K562 (cell line): Measurements from ENCODE around the gene SRRM4. TPM values are rescaled to one million over a fixed set of nuclear protein-coding genes. Genes with fewer than 3 reads are reported as not detected.

Experiments used
- ATAC-seq: fragments of 200-7000 bp; cut with Tn5 transposase; 3 replicates; pipeline ENCODE4 v1.9.1; 2020; ENCODE audit warnings: moderate library complexity
- BruUV-seq: library from RNA; stranded (reverse); fragments of 400-500 nt; replicated peaks from 2 replicates; lab custom pipeline; 2021; lab: Mats Ljungman, UMichigan
- CTCF ChIA-PET: fragments of 300-600 bp; formaldehyde crosslinking; extraction: SDS; loops from one replicate; lab custom pipeline; 2021; ENCODE audit warnings: low intra/inter-chr PET ratio; lab: Yijun Ruan, JAX
- POLR2A ChIA-PET: fragments of 300-600, 350-650 bp; sonication (Branson Sonifier 250); formaldehyde crosslinking; extraction: SDS; loops from one replicate; lab custom pipeline; 2021; ENCODE audit warnings: antibody characterized with exemption, inconsistent platforms; lab: Yijun Ruan, JAX
- DNase-seq, 4 experiments: peaks; one replicate each; pipeline versions ENCODE4 v3.0.0 to v3.0.0-alpha.2; 2011 to 2018; ENCODE audit warnings: low spot score in 3 of 4, mixed read lengths in 3 of 4; ENCODE audit errors: extremely low read depth in 1 of 4
- FAIRE-seq: peaks from 2 replicates; lab custom pipeline; 2011; peaks lifted over from hg19 to GRCh38; lab: Jason Lieb, UNC
- H2AFZ ChIP-seq: 2 replicates; pipeline ENCODE4 v1.6.0; 2011; ENCODE audit warnings: low read depth, low read length, control low read depth, inconsistent platforms
- H3K27ac ChIP-seq: fragments of 200-600 bp; 3 replicates; pipeline ENCODE4 v1.8.0; 2011; ENCODE audit warnings: low read depth, mild to moderate bottlenecking, control low read depth, inconsistent platforms, low read length, moderate library complexity, mixed read lengths; ENCODE audit errors: extremely low read depth
- H3K27me3 ChIP-seq, 2 experiments: fragments of 300-600 bp in 1 of 2; 2 replicates in 1 of 2; 3 replicates in 1 of 2; pipeline versions ENCODE4 v1.6.0 to v1.8.0; 2011; ENCODE audit warnings: inconsistent platforms in 2 of 2, low read length in 2 of 2, mild to moderate bottlenecking in 1 of 2, mixed read lengths in 1 of 2, moderate library complexity in 1 of 2; ENCODE audit not compliant: control insufficient read depth in 2 of 2, insufficient read depth in 2 of 2
- H3K36me3 ChIP-seq: fragments of 300-600 bp; 3 replicates; pipeline ENCODE4 v1.8.0; 2011; ENCODE audit warnings: mild to moderate bottlenecking, low read length, inconsistent platforms; ENCODE audit not compliant: control insufficient read depth, insufficient read depth
- H3K4me1 ChIP-seq, 2 experiments: fragments of 200-600 bp in 1 of 2; replicated peaks in 1 of 2; 2 replicates in 1 of 2; 3 replicates in 1 of 2; pipeline versions ENCODE4 v1.5.1 to v1.8.0; 2011; ENCODE audit warnings: inconsistent platforms in 2 of 2, low read length in 2 of 2, mild to moderate bottlenecking in 1 of 2, mixed read lengths in 1 of 2, moderate library complexity in 1 of 2; ENCODE audit not compliant: control insufficient read depth in 2 of 2, insufficient read depth in 2 of 2
- H3K4me2 ChIP-seq: 2 replicates; pipeline ENCODE4 v1.6.1; 2011; ENCODE audit warnings: low read length, control low read depth, inconsistent platforms, mixed read lengths; ENCODE audit not compliant: insufficient read depth
- H3K4me3 ChIP-seq: fragments of 200-600 bp; sonication (generic), shearing (Covaris generic); 2 replicates; pipeline ENCODE4 v1.5.1; 2016; ENCODE audit warnings: control low read depth, inconsistent platforms
- H3K79me2 ChIP-seq: fragments of 200-600 bp; 3 replicates; pipeline ENCODE4 v1.8.0; 2011; ENCODE audit warnings: low read length, inconsistent platforms; ENCODE audit not compliant: control insufficient read depth, insufficient read depth
- H3K9ac ChIP-seq, 2 experiments: 2 replicates each; pipeline versions ENCODE4 v1.6.0 to v1.6.1; 2011; ENCODE audit warnings: low read depth in 2 of 2, low read length in 2 of 2, control low read depth in 1 of 2, inconsistent platforms in 1 of 2, mild to moderate bottlenecking in 1 of 2, mixed read lengths in 1 of 2; ENCODE audit not compliant: insufficient read depth in 1 of 2
- H3K9me1 ChIP-seq: one replicate; pipeline ENCODE4 v1.6.0; 2011; ENCODE audit warnings: inconsistent platforms, mild to moderate bottlenecking, low read length, moderate library complexity; ENCODE audit not compliant: control insufficient read depth, insufficient read depth
- H3K9me3 ChIP-seq: replicated peaks from 2 replicates; pipeline ENCODE4 v1.5.1; 2011; ENCODE audit warnings: low read depth, low read length, inconsistent platforms; ENCODE audit not compliant: control insufficient read depth, insufficient read depth
- H4K20me1 ChIP-seq: replicated peaks from 2 replicates; pipeline ENCODE4 v1.6.1; 2011; ENCODE audit warnings: low read length, inconsistent platforms, mixed read lengths; ENCODE audit not compliant: control insufficient read depth, insufficient read depth
- DNMT1 ChIP-seq: fragments of 450-650 bp; IDR thresholded peaks from 2 replicates; pipeline ENCODE4 v1.6.1; 2016; ENCODE audit warnings: antibody characterized with exemption, mild to moderate bottlenecking
- ERF ChIP-seq: fragments of 450-650 bp; formaldehyde crosslinking; IDR thresholded peaks from 2 replicates; pipeline ENCODE4 v1.4.0; 2020; ENCODE audit warnings: mild to moderate bottlenecking, mixed read lengths
- FOXP4 ChIP-seq: sonication (generic); formaldehyde crosslinking; IDR thresholded peaks from 2 replicates; pipeline ENCODE4 v1.8.0; 2022; ENCODE audit warnings: mild to moderate bottlenecking, missing genetic modification reagents, borderline replicate concordance
- PCBP2 ChIP-seq: fragments of 200-400 bp; formaldehyde crosslinking; IDR thresholded peaks from 2 replicates; pipeline ENCODE4 v1.6.1; 2018; ENCODE audit warnings: low read length, low read depth, mild to moderate bottlenecking, moderate library complexity; ENCODE audit not compliant: poor library complexity, severe bottlenecking
- PTTG1 ChIP-seq: fragments of 450-650 bp; IDR thresholded peaks from 2 replicates; pipeline ENCODE4 v1.6.1; 2016; ENCODE audit warnings: low read depth, mild to moderate bottlenecking, missing genetic modification characterization, missing compliant biosample characterization
- SAFB ChIP-seq: fragments of 200-400 bp; formaldehyde crosslinking; IDR thresholded peaks from 2 replicates; pipeline ENCODE4 v1.6.1; 2017; ENCODE audit warnings: low read depth, low read length, borderline replicate concordance
- SIN3B ChIP-seq: fragments of 450-650 bp; IDR thresholded peaks from 2 replicates; pipeline ENCODE4 v1.6.1; 2017; ENCODE audit warnings: low read depth, mild to moderate bottlenecking, moderate library complexity
- SMAD2 ChIP-seq: fragments of 150-350 bp; IDR thresholded peaks from 2 replicates; pipeline ENCODE4 v1.6.1; 2014; ENCODE audit warnings: low read depth, mild to moderate bottlenecking, low read length
- TEAD2 ChIP-seq: fragments of 450-650 bp; IDR thresholded peaks from 2 replicates; pipeline ENCODE4 v1.6.1; 2016; ENCODE audit warnings: missing genetic modification characterization, control low read depth, missing compliant biosample characterization
- TRIM24 ChIP-seq, 2 experiments: fragments of 450-650 bp; IDR thresholded peaks; 2 replicates each; pipeline ENCODE4 v1.6.1; 2016
- ZHX1 ChIP-seq: fragments of 150-350 bp; conservative IDR thresholded peaks from 2 replicates; pipeline ENCODE4 v1.6.1; 2014; ENCODE audit warnings: low read length
- ZKSCAN3 ChIP-seq: fragments of 250-450 bp; sonication (Bioruptor Pico); IDR thresholded peaks from 2 replicates; pipeline ENCODE4 v1.4.0; 2020
- ZNF551 ChIP-seq: fragments of 250-450 bp; sonication (Bioruptor Pico); IDR thresholded peaks from 2 replicates; pipeline ENCODE4 v1.5.0; 2021; ENCODE audit warnings: mild to moderate bottlenecking, moderate library complexity
- ZNF780A ChIP-seq: fragments of 250-450 bp; sonication (Bioruptor Pico); IDR thresholded peaks from 2 replicates; pipeline ENCODE4 v1.5.0; 2021; ENCODE audit warnings: mild to moderate bottlenecking
- ZNF79 ChIP-seq: fragments of 250-450 bp; sonication (Bioruptor Pico); IDR thresholded peaks from 2 replicates; pipeline ENCODE4 v1.4.0; 2020; ENCODE audit warnings: low read depth, mild to moderate bottlenecking, moderate library complexity
- WGBS: fragments of 100-300 bp; shearing (Covaris generic); methylation state at CpG from one replicate; pipeline ENCODE4 v1.1.6; 2016; ENCODE audit warnings: low coverage, mixed read lengths; ENCODE audit not compliant: insufficient coverage; ENCODE audit errors: missing lambda C conversion rate; 5-methylcytosine and 5-hydroxymethylcytosine counted together
- in situ Hi-C: fragments of 300-500 bp; cut with MboI; formaldehyde crosslinking; loops from 4 replicates; pipeline ENCODE4 v1.15.0; 2018; ENCODE audit warnings: inconsistent platforms, mixed read lengths
- intact Hi-C: fragments of 100-400 bp; cut with micrococcal nuclease; formaldehyde crosslinking; loops from 2 replicates; pipeline ENCODE4 v1.14.2; 2022
- polyA plus RNA-seq, 8 experiments: library from polyadenylated mRNA; depleted of rRNA in 4 of 8; stranded (reverse) in 5 of 8; unstranded in 3 of 8; fragments of >200 nt; fragmentation: Nextera tagmentation in 2 of 8; fragmentation: Illumina TruSeq in 1 of 8; extraction: Ambion mirVana in 2 of 8; extraction: Trizol in 1 of 8; gene quantifications; 2 replicates each; pipeline versions ENCODE4 v1.2.1 to v1.2.3, GENCODE V29; 2011 to 2014; ENCODE audit warnings: inconsistent platforms in 1 of 8, missing spikeins in 1 of 8
- total RNA-seq, 7 experiments: library from RNA; depleted of rRNA in 6 of 7; stranded (reverse); fragments of >200 nt in 6 of 7; fragmentation: Illumina TruSeq in 2 of 7; extraction: Trizol in 2 of 7; gene quantifications; 2 replicates each; pipeline versions ENCODE4 v1.2.1 to v1.2.3, GENCODE V29; 2011 to 2021; ENCODE audit warnings: low replicate concordance in 1 of 7
- TF ChIP-seq, protein P1 (sequence below): fragments of 250-450 bp; sonication (Bioruptor Pico); IDR thresholded peaks from 2 replicates; pipeline ENCODE4 v1.4.0; 2020; ENCODE audit warnings: mild to moderate bottlenecking
- TF ChIP-seq, protein P2 (sequence below): sonication (generic); formaldehyde crosslinking; IDR thresholded peaks from 2 replicates; pipeline ENCODE4 v1.9.0; 2022; ENCODE audit warnings: mild to moderate bottlenecking, missing genetic modification reagents

SRRM4 gene
- total and polyA plus RNA-seq, 9 of the 15 experiments (the other 6 are each of a cell fraction or from before 2014, with no cell fraction given): not detected

DNA sequence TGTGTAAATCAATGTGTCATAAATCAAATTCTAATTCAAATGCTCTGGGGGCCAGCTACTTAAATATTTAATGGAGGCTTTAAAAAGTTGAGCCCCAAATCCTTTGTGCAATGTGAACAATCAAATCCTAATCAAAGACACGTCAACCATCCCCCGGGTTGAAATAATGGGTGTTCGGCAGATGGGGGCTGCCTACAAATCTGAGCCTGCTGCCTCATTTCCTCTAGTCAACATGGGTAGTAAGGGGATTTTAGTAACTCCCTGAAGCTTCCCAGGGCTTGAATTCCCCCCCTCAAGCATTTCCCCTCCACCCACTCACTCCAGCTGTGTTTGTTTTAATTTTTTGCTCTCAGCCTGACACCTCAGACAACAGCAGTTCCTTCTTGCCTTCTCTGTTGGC is 37.8 kb downstream of the SRRM4 start:
- no peak overlapping the region for H2AFZ ChIP-seq
- H3K79me2 ChIP-seq: no peaks in the 10 kb centered on the region
- H3K4me1 ChIP-seq: no peaks in the 10 kb centered on the region
- H3K9me1 ChIP-seq: no peaks in the 10 kb centered on the region
- FAIRE-seq: no peak
- no peak for TF ChIP-seq TRIM24 (IDR thresholded peaks at IDR 0.05)
- no peak for TF ChIP-seq ZKSCAN3 (CRISPR knock-in tag)
- no peak for TF ChIP-seq ZNF551
- TF ChIP-seq ZHX1: no peak
- no peak for TF ChIP-seq SMAD2
- no peak for TF ChIP-seq TEAD2 (tag)
- TF ChIP-seq, protein P1, sequence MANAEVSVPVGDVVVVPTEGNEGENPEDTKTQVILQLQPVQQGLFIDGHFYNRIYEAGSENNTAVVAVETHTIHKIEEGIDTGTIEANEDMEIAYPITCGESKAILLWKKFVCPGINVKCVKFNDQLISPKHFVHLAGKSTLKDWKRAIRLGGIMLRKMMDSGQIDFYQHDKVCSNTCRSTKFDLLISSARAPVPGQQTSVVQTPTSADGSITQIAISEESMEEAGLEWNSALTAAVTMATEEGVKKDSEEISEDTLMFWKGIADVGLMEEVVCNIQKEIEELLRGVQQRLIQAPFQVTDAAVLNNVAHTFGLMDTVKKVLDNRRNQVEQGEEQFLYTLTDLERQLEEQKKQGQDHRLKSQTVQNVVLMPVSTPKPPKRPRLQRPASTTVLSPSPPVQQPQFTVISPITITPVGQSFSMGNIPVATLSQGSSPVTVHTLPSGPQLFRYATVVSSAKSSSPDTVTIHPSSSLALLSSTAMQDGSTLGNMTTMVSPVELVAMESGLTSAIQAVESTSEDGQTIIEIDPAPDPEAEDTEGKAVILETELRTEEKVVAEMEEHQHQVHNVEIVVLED (CRISPR knock-in tag): no peak
- no peak for TF ChIP-seq SIN3B
- no peak for TF ChIP-seq DNMT1
- TF ChIP-seq, protein P2, sequence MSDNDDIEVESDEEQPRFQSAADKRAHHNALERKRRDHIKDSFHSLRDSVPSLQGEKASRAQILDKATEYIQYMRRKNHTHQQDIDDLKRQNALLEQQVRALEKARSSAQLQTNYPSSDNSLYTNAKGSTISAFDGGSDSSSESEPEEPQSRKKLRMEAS: no peak
- no peak for TF ChIP-seq ZNF780A (CRISPR knock-in tag)
- no peak for TF ChIP-seq SAFB
- TF ChIP-seq PCBP2: no peak
- no peak for TF ChIP-seq FOXP4 (CRISPR knock-in tag)
- TF ChIP-seq ZNF79 (CRISPR knock-in tag): no peak
- no peak for TF ChIP-seq ERF (CRISPR knock-in tag)
- TF ChIP-seq PTTG1 (tag): no peak
- TF ChIP-seq, all 486 proteins: peak for 0
- BruUV-seq: no TSS peak
- Histone ChIP-seq H3K4me3 (no peak overlapping the region), H3K27ac (no peak overlapping the region), H3K4me2 (no peak overlapping the region), H3K36me3 (no peaks in the 10 kb centered on the region), H3K27me3 (no peaks in the 10 kb centered on the region), H3K9me3 (no peaks in the 10 kb centered on the region), H4K20me1 (no peaks in the 10 kb centered on the region), H3K9ac (no peak overlapping the region)
- in situ Hi-C loops: no loop called here
- POLR2A ChIA-PET: no interaction called here
- ATAC-seq (no peak), DNase-seq (no peak)
- intact Hi-C loops: no loop called here
- 0% methylated on average over 3 of the region's 3 CpGs for WGBS
- CTCF ChIA-PET: no interaction called here
